GM18498 (cell line): ENCODE results near the gene BLOC1S4.
A peak's percentile ranks its signal among the peaks of the same experiment; 100 is the strongest.
"Not testable (repeated sequence)": the region's sequence is repeated elsewhere in the genome, so short reads cannot be mapped to it uniquely, and the experiment has no call there.

Source experiments
- ATAC-seq: cut with Tn5 transposase; IDR thresholded peaks from one replicate; pipeline ENCODE4 v1.9.1; 2021; ENCODE audit warnings: mild to moderate bottlenecking, moderate library complexity; ENCODE audit not compliant: unreplicated experiment

Gene BLOC1S4

GRCh38 chr4:6716018-6716911 lies at the start of gene BLOC1S4:
TSS of gene BLOC1S4 (plus strand) at chr4:6716174. CDS start at chr4:6716210, 36 bp downstream.
- peak; percentile 85 for ATAC-seq

GRCh38 chr4:6668391-6668790 lies 47.6 kb upstream of the BLOC1S4 start:
- ATAC-seq: no peak

- no peak for ATAC-seq
Observed at GRCh38 chr4:6671648-6672047, 44.3 kb upstream of the BLOC1S4 start.

- ATAC-seq: no peak
Observed at GRCh38 chr4:6672131-6672530, 43.8 kb upstream of the BLOC1S4 start.

GRCh38 chr4:6672541-6673190 lies 43.3 kb upstream of the BLOC1S4 start:
- not testable (repeated sequence) for ATAC-seq

GRCh38 chr4:6673191-6673659 lies 42.7 kb upstream of the BLOC1S4 start:
- ATAC-seq: not testable (repeated sequence)

- ATAC-seq: peak; percentile 79
Observed at GRCh38 chr4:6673660-6674499, 42.1 kb upstream of the BLOC1S4 start.

- ATAC-seq: peak; percentile 53
Observed at GRCh38 chr4:6674500-6675149, 41.3 kb upstream of the BLOC1S4 start.

- no peak for ATAC-seq
Observed at GRCh38 chr4:6676722-6677558, 39.0 kb upstream of the BLOC1S4 start.

GRCh38 chr4:6680372-6681034 lies 35.5 kb upstream of the BLOC1S4 start:
- ATAC-seq: no peak

GRCh38 chr4:6681191-6681590 lies 34.8 kb upstream of the BLOC1S4 start:
- ATAC-seq: no peak

- ATAC-seq: no peak
Observed at GRCh38 chr4:6682862-6683590, 32.9 kb upstream of the BLOC1S4 start.

- ATAC-seq: no peak
Observed at GRCh38 chr4:6684656-6685055, 31.3 kb upstream of the BLOC1S4 start.

- ATAC-seq: no peak
Observed at GRCh38 chr4:6686104-6686787, 29.7 kb upstream of the BLOC1S4 start.

GRCh38 chr4:6687947-6688878 lies 27.8 kb upstream of the BLOC1S4 start:
- no peak for ATAC-seq

GRCh38 chr4:6688879-6689505 lies 27.0 kb upstream of the BLOC1S4 start:
- ATAC-seq: peak; percentile 78
